Mesenteric fat pad (tissue), 1 donor: ENCODE measurements around the gene OR5T1. TPM values are rescaled to one million over a fixed set of nuclear protein-coding genes. Genes with fewer than 3 reads are reported as not detected.

Experiments used
- DNase-seq: peaks from one replicate; pipeline ENCODE4 v3.0.0-alpha.2; 2020; ENCODE audit warnings: low spot score
- long read RNA-seq: library from polyadenylated mRNA; unstranded; transcript quantifications from one replicate; pipeline ENCODE4 v2.0.0, GENCODE V29; 2020
- total RNA-seq: library from RNA; stranded (reverse); fragmentation: NEBNext Ultra II Directional; extraction: Animal tissue kit (Norgen Biotek cat#: 25700); gene quantifications from one replicate; pipeline ENCODE4 v1.2.1, GENCODE V29; 2021
- donor health status: DM: yes; HTN: yes; CAD: no.

The OR5T1 gene
- total RNA-seq: not detected
- long read RNA-seq: 0 reads

GRCh38 chr11:56273854-56274253 is at the start of gene OR5T1:
OR5T1 (plus strand) TSS chr11:56274154; CDS start chr11:56275639, 1,485 bp downstream.
- no peak for DNase-seq

DNA sequence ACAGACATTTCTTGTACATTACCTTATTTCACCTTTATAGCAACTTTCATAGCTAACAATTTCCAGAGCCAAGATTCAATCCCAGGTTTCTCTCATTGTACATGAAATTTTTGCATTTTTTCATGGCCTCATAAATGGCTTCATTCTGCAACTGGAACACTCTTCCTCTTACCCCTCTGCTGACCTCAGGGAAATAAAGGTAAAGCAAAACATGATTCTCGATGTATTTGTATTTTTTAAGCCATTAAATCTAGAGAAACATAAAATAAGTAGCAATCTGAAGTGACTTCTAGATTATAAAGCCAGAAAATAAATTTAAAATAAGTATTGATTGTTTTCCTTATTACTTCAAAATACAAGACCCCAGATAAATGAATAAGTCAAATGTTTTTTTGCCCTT is 39.8 kb upstream of the OR5T1 start, which contains the start of gene OR5T2:
TSS of gene OR5T2 (minus strand) at position 101 of the 400 bp plus-strand sequence. CDS start 1,193 bp downstream, outside the sequence.
- no peak for DNase-seq

GRCh38 chr11:56251954-56252353 is 22.0 kb upstream of the OR5T1 start, which contains the start of gene OR5T3:
OR5T3 (plus strand) TSS chr11:56252254; CDS start chr11:56252254, 0 bp downstream.
- no peak for DNase-seq

GRCh38 chr11:56271092-56271491 is 2.9 kb upstream of the OR5T1 start:
- no peak for DNase-seq

GRCh38 chr11:56292154-56292553 is 18.2 kb downstream of the OR5T1 start, which contains the start of gene OR8H1:
OR8H1 (minus strand) TSS chr11:56292254; CDS start chr11:56291062, 1,192 bp downstream.
- no peak for DNase-seq

- DNase-seq: no peak
Measured at GRCh38 chr11:56296898-56297297, 22.9 kb downstream of the OR5T1 start.

- no peak for DNase-seq
Measured at GRCh38 chr11:56307836-56308235, 33.9 kb downstream of the OR5T1 start.

- no peak for DNase-seq
Measured at GRCh38 chr11:56314844-56315243, 40.9 kb downstream of the OR5T1 start, which contains the start of gene OR8K3. OR8K3 (plus strand) TSS chr11:56315144; CDS start chr11:56318307, 3,163 bp downstream.

Other genes starting within 250 kb of the OR5T1 start
- not detected for gene OR5AS1, start 246.5 kb upstream of the OR5T1 start, total RNA-seq
- not detected for gene OR8I2, start 180.8 kb upstream of the OR5T1 start, total RNA-seq
- not detected for gene OR8H2, start 170.5 kb upstream of the OR5T1 start, total RNA-seq
- gene OR8H3, start 151.8 kb upstream of the OR5T1 start, total RNA-seq: not detected
- not detected for gene OR8J3, start 134.0 kb upstream of the OR5T1 start, total RNA-seq
- not detected for gene OR8K5, start 113.8 kb upstream of the OR5T1 start, total RNA-seq
- not detected for gene OR5J2, start 97.5 kb upstream of the OR5T1 start, total RNA-seq
- gene OR5T2, start 39.9 kb upstream of the OR5T1 start, total RNA-seq: not detected
- not detected for gene OR5T3, start 21.9 kb upstream of the OR5T1 start, total RNA-seq
- gene OR8H1, start 18.1 kb downstream of the OR5T1 start, total RNA-seq: not detected
- not detected for gene OR8K3, start 41.0 kb downstream of the OR5T1 start, total RNA-seq
- gene OR8K1, start 71.9 kb downstream of the OR5T1 start, total RNA-seq: not detected
- not detected for gene OR8J1, start 80.1 kb downstream of the OR5T1 start, total RNA-seq
- not detected for gene OR8U1, start 101.5 kb downstream of the OR5T1 start, total RNA-seq
- gene OR5AL1, start 138.5 kb downstream of the OR5T1 start, total RNA-seq: not detected
- not detected for gene OR5M3, start 199.2 kb downstream of the OR5T1 start, total RNA-seq
- gene OR5M8, start 217.2 kb downstream of the OR5T1 start, total RNA-seq: not detected